Stimulated activated CD4-positive, alpha-beta T cell treated with anti-CD3 and anti-CD28 coated beads, TNF-alpha, amount 100 ng/mL, for 1 hour (primary cell): Measurements from ENCODE around the gene ZNF367.
"Not testable (repeated sequence)": the region's sequence is repeated elsewhere in the genome, so short reads cannot be mapped to it uniquely, and the experiment has no call there.

Experiments used
- DNase-seq, 3 donors: peaks; one replicate each; pipeline ENCODE4 v3.0.0-alpha.2; 2020; ENCODE audit warnings: low read depth in 3 of 3, low spot score in 1 of 3

The ZNF367 gene

GRCh38 chr9:96363175-96363967 is 54.8 kb downstream of the ZNF367 start:
- no peak for DNase-seq

- DNase-seq, result not testable (repeated sequence)
Measured at GRCh38 chr9:96362119-96362518, 56.1 kb downstream of the ZNF367 start.

- DNase-seq, result no peak
Measured at GRCh38 chr9:96361668-96362067, 56.5 kb downstream of the ZNF367 start.

- DNase-seq, result no peak
Measured at GRCh38 chr9:96360976-96361375, 57.2 kb downstream of the ZNF367 start.

- DNase-seq, result not testable (repeated sequence)
Measured at GRCh38 chr9:96360523-96360922, 57.6 kb downstream of the ZNF367 start.

- DNase-seq, result no peak
Measured at GRCh38 chr9:96350866-96351265, 67.3 kb downstream of the ZNF367 start.

- DNase-seq, result no peak
Measured at GRCh38 chr9:96348261-96348660, 69.9 kb downstream of the ZNF367 start.

GRCh38 chr9:96345551-96345950 is 72.6 kb downstream of the ZNF367 start:
- no peak for DNase-seq

- DNase-seq, result no peak
Measured at GRCh38 chr9:96344458-96345180, 73.6 kb downstream of the ZNF367 start.

GRCh38 chr9:96343515-96344360 is 74.4 kb downstream of the ZNF367 start:
- DNase-seq, result no peak

- no peak for DNase-seq
Measured at GRCh38 chr9:96342571-96343245, 75.5 kb downstream of the ZNF367 start.

- DNase-seq, result no peak
Measured at GRCh38 chr9:96340707-96341106, 77.5 kb downstream of the ZNF367 start.

GRCh38 chr9:96338299-96338698 is 79.9 kb downstream of the ZNF367 start:
- no peak for DNase-seq
